Activated T-cell treated with anti-CD3 and anti-CD28 coated beads for 1 hour (primary cell): ENCODE data around the gene ORC4.

Experiments used
- DNase-seq: peaks from one replicate; pipeline ENCODE4 v3.0.0-alpha.2; 2020; ENCODE audit warnings: low read depth

Gene ORC4

GRCh38 chr2:148020111-148021058 is at the start of gene ORC4:
ORC4 (minus strand) TSS chr2:148020737; CDS start chr2:147975958, 44,779 bp downstream.
- DNase-seq, result peak; percentile 95

GRCh38 chr2:148067801-148068200 is 47.3 kb upstream of the ORC4 start:
- DNase-seq, result no peak

- no peak for DNase-seq
Observed at GRCh38 chr2:148065936-148066335, 45.4 kb upstream of the ORC4 start.

GRCh38 chr2:148063633-148064032 is 43.1 kb upstream of the ORC4 start:
- DNase-seq, result no peak

GRCh38 chr2:148058641-148059040 is 38.1 kb upstream of the ORC4 start:
- no peak for DNase-seq

GRCh38 chr2:148052687-148053086 is 32.1 kb upstream of the ORC4 start:
- no peak for DNase-seq

- DNase-seq, result no peak
Observed at GRCh38 chr2:148049284-148049683, 28.7 kb upstream of the ORC4 start.

GRCh38 chr2:148048475-148049221 is 28.1 kb upstream of the ORC4 start:
- no peak for DNase-seq

- no peak for DNase-seq
Observed at GRCh38 chr2:148046802-148047201, 26.3 kb upstream of the ORC4 start.

GRCh38 chr2:148044322-148044721 is 23.8 kb upstream of the ORC4 start:
- no peak for DNase-seq

GRCh38 chr2:148042219-148042618 is 21.7 kb upstream of the ORC4 start:
- no peak for DNase-seq

GRCh38 chr2:148039783-148040182 is 19.2 kb upstream of the ORC4 start:
- no peak for DNase-seq

GRCh38 chr2:148032215-148032614 is 11.7 kb upstream of the ORC4 start:
- DNase-seq, result no peak

GRCh38 chr2:148031152-148031551 is 10.6 kb upstream of the ORC4 start:
- no peak for DNase-seq

GRCh38 chr2:148028781-148029180 is 8.2 kb upstream of the ORC4 start:
- DNase-seq, result no peak

- no peak for DNase-seq
Observed at GRCh38 chr2:148027822-148028221, 7.3 kb upstream of the ORC4 start.

GRCh38 chr2:148026573-148026972 is 6.0 kb upstream of the ORC4 start:
- no peak for DNase-seq

- DNase-seq, result no peak
Observed at GRCh38 chr2:148023861-148024260, 3.3 kb upstream of the ORC4 start.

- no peak for DNase-seq
Observed at GRCh38 chr2:148022882-148023281, 2.3 kb upstream of the ORC4 start.

- no peak for DNase-seq
Observed at GRCh38 chr2:148022351-148022750, 1.8 kb upstream of the ORC4 start.

- no peak for DNase-seq
Observed at GRCh38 chr2:148021886-148022285, 1.3 kb upstream of the ORC4 start.

- no peak for DNase-seq
Observed at GRCh38 chr2:148021059-148021861, 723 bp upstream of the ORC4 start, which contains the start of gene MBD5. MBD5 (plus strand) TSS chr2:148021091.
